Measurements from ENCODE around the gene COL18A1.

DNA sequence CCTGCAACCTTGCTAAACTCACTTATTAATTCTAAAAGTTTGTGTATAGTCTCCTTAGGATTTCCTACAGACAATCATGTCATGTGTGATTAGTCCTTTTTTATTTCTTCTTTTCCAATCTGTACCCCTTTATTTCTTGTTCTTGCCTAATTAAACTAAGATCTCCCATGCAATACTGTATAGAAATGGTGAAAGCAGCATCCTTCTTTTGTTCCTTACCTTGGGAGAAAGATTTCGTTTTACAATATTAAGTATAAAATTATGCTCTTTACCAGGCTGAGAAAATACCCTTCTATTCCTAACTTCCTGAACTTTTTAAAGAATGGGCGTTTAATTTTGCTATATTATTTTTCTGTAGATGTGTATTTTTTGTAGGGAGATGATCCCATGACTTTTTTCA is 7.6 kb upstream of the COL18A1 start:
- TF ChIP-seq ZFX (IDR thresholded peaks at IDR 0.05): no peak
- TF ChIP-seq, protein P1, sequence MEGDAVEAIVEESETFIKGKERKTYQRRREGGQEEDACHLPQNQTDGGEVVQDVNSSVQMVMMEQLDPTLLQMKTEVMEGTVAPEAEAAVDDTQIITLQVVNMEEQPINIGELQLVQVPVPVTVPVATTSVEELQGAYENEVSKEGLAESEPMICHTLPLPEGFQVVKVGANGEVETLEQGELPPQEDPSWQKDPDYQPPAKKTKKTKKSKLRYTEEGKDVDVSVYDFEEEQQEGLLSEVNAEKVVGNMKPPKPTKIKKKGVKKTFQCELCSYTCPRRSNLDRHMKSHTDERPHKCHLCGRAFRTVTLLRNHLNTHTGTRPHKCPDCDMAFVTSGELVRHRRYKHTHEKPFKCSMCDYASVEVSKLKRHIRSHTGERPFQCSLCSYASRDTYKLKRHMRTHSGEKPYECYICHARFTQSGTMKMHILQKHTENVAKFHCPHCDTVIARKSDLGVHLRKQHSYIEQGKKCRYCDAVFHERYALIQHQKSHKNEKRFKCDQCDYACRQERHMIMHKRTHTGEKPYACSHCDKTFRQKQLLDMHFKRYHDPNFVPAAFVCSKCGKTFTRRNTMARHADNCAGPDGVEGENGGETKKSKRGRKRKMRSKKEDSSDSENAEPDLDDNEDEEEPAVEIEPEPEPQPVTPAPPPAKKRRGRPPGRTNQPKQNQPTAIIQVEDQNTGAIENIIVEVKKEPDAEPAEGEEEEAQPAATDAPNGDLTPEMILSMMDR (conservative IDR thresholded peaks at IDR 0.05): no peak
